Ecto neural progenitor cell (in vitro differentiated cells): ENCODE measurements around the gene OGDHL.
"Not testable (repeated sequence)": the region's sequence is repeated elsewhere in the genome, so short reads cannot be mapped to it uniquely, and the experiment has no call there.

Experiments used
- DNase-seq: peaks from one replicate; pipeline ENCODE4 v3.0.0-alpha.2; 2018; ENCODE audit warnings: low spot score

Gene OGDHL

GRCh38 chr10:49761789-49762565 lies at the start of gene OGDHL:
Gene OGDHL, minus strand, starts transcription at chr10:49762323. Its CDS starts 3,731 bp downstream, at chr10:49758592.
- DNase-seq: peak; percentile 91

DNA sequence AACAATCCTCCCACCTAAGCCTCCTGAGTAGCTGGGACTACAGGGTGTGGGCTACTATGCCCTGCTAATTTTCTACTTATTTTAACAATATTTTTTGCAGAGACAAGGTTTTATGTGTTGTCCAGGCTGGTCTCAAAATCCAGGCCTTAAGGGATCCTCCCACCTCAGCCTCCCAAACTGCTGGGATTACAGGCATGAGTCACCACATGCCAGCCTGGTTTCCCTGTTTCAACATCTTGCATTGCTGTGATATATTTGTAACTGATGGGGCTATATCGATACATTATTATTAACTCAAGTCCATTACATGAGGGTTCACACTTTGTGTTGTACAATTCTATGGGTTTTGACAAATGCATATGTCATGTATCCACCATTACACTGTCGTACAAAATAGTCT lies 41.9 kb upstream of the OGDHL start:
- DNase-seq: no peak

DNA sequence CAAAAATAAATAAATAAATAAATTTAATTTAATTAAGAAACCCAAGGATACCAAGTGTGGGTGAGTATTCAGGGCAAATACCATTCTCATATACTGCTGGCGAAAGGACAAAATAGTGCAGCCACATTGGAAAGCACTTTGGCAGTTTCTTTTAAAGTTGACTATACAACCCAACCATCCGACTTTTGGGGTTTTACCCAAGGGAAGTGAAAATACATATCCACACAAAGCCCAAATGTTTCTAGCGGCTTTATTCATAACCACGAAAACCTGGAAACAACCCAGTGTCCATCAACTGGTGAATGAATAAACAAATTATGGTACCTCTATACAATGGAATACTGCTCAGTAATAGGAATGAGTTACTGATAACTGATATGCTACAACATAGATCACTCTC lies 36.2 kb upstream of the OGDHL start:
- DNase-seq: no peak

DNA sequence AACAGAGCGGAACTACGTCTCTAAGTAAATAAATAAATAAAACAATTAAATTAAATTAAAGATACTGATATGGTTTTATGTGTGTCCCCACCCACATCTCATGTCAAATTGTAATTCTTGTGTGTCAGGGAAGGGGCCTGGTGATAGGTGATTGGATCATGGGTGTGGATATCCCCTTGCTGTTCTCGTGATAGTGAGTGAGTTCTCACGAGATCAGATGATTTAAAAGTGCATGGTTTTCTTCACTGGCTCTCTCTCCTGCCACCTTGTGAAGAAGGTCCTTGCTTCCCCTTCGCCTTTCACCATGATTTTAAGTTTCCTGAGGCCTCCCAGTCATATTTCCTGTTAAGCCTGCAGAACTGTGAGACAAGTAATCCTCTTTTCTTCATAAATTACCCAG lies 29.0 kb upstream of the OGDHL start:
- DNase-seq: no peak

DNA sequence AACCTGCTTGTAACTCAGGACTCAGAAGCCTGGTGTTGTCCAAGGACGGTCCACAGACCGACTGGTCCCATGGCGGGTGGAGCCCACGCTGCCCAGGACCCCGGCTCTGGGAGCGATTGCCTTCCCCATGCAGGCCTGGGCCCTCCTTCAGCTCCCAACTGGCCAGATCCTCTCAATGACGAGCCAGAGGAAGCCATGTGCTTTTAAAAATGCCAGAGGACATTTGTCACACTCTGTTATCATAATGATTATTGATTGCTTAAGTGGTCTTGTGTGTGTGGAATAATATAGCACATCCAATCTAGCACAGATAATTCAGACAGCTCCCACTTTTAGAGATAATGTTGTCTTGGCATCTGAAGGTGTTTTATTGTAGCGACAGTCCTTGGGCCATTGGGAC lies 22.6 kb upstream of the OGDHL start:
- no peak for DNase-seq

DNA sequence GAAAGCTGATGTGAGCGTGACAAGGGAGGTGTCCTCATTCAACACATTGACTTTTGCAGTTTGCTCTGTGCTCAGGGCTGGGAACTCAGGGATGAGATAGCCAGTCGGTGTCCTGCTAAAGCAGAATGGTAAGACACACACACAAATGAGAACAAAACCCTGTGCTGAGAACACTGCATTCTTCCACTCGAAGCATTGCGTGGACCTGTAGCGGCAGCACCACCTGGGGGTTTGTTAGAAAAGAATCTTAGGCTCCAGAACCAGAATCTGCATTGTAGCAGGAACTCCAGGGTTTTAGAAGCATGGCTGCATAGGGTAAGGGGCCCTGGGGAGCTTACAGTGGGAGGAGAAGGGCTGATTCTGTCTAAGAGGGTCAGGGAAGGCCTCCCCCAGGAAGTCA lies 21.5 kb upstream of the OGDHL start:
- DNase-seq: no peak

- no peak for DNase-seq
Measured at GRCh38 chr10:49781247-49781646, 19.1 kb upstream of the OGDHL start.

GRCh38 chr10:49778197-49778596 lies 16.1 kb upstream of the OGDHL start:
- DNase-seq: no peak

- no peak for DNase-seq
Measured at GRCh38 chr10:49776851-49777250, 14.7 kb upstream of the OGDHL start.

GRCh38 chr10:49775014-49775413 lies 12.9 kb upstream of the OGDHL start:
- DNase-seq: no peak

- DNase-seq: not testable (repeated sequence)
Measured at GRCh38 chr10:49772944-49773343, 10.8 kb upstream of the OGDHL start.

DNA sequence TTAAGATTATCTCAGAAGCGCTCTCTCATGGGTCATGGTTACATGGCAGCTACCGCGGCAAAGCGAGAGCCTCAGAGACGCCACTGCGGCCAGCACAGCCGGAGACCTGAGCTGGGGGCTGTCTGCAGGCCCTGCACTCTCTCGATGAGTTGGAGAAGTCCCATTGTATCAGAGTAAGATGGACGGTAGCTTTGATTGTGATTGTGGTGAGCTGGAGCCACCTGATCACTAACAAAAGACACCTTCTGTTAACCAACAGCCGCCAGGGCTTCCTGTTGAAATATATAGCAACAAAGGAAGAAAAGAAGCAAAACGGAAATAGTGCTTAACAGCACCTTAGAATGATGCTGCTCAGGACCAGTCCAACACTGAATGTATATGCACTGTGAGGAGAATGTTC lies 8.9 kb upstream of the OGDHL start:
- DNase-seq: not testable (repeated sequence)

DNA sequence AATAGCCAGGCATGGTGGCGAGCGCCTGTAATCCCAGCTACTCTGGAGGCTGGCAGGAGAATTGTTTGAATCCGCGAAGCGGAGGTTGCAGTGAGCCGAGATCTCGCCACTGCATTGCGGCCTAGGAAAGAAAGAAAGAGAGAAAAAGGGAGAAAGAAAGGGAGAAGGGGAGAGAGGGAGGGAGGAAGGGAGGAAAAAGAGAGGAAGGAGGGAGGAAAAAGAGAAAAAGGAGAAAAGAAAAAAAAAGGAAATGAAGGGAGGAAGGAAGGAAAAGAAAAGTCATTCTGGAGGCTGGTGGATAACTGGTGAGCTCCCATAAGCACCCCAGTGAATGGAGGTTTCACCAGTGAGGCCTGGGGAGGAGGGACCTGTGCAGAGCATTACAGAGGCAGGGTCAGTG lies 7.6 kb upstream of the OGDHL start:
- no peak for DNase-seq

- peak; percentile 49 for DNase-seq
Measured at GRCh38 chr10:49768731-49769130, 6.6 kb upstream of the OGDHL start.

DNA sequence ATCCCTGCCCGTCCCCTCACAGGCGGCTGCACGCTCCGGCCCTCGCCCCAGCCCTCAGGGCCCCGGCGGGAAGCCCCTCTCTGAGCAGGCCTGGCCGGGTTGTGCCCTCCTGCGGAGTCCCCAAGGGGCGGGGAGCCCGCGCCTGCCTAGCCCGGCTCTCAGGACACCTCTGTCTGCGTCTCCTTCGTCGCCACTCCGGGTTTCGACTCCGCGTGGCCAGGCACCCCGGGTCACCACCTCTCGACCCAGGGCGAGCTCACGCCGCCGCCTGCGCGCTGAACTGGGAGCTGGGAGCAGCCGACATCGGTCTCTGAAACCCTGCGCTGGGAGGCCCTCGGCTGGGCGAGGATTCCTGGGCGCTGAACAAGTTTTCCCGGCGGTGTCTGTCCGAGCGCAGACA lies 6.2 kb upstream of the OGDHL start:
- peak; percentile 51 for DNase-seq

GRCh38 chr10:49767752-49768151 lies 5.6 kb upstream of the OGDHL start:
- DNase-seq: no peak

- DNase-seq: no peak
Measured at GRCh38 chr10:49766484-49766883, 4.4 kb upstream of the OGDHL start.

- DNase-seq: no peak
Measured at GRCh38 chr10:49762566-49762877, 399 bp upstream of the OGDHL start.

GRCh38 chr10:49761201-49761788 lies 828 bp downstream of the OGDHL start:
- no peak for DNase-seq

DNA sequence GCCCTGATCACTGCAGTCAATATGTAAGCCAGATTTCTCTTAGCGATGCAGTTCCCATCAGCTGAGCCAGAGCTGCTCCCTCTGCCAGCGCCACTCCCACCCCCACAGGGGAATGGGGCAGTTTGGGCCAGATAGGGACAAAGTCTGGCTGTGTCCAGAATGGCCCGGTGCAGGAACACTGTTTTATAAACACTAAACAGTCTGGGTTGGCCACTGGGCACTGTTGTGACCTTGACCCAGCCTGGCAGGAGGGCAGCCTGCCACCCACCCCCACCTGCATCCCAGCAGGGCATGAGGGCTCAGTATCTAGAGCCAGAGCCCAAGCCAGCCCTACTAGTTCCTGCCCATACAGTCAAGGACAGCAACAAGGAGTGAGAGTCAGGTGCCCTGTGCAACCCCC lies 1.3 kb downstream of the OGDHL start:
- no peak for DNase-seq

DNA sequence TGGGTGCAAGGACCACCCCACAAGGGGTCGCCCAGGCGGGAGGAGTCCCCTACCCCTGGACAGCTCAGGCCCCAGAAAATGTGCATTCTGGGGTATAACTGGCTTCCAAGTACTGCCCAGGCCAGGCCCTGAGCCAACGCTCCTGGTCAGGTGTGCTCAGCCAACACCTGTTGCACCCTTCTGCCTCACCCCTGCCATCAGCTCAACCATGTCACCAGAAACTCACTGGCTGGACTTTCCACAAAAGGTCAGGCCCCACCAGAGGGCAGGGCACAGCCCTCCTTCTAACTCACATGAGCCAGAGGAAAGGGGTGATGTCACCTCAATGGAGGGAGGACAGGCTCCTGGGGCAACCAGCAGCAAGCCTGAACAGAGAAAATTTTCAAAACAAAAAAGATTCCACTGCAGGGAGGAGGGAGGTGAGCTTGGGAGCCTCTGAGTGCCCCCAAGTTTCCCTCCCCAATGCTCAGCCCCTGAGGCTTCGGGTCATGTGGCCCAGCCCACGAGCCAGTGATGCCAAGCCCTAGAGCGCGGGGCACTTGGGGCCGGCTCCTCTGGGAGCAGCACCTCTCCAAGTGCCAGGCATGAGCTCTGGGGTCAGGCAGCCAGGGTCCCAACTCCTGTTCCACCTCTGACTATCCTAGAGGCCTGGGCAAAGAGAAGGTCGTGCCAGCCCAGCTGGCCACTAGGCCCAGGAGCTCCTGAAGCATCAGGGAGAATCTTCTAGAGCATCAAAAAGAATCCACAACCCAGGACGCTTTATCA lies 2.2 kb downstream of the OGDHL start:
- DNase-seq: no peak

DNA sequence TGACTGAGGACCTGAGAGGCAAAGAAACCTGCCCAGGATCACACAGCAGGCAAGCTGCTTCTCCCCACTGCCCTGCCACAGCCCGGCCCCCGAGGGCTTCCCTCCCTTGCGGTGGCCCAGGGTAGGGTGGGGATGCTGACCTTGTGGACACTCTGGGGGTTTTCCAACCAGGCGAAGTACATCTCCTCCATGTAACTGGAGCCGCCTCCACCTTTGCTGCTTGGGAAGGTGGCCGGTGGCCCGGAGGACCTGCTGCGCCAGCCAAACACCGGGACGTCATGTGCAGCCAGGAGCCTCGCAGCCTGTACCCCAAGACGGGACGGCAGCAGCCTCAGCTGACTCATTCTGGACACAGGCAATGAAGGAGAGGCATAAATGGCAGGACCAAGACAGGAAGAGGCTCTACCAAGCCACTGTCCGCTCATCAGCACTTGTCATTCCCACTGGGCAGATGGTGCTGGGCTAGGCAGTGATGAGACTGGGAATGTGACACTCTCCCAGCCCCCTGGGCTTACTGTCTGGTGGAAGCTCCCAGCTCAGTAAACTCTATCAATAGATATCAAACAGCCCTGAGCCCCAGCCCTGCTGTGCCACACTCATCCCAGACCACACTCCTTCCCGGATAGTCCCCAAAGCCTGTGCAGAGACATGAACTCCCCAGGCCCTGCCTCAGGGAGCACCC lies 3.7 kb downstream of the OGDHL start:
- peak; percentile 41 for DNase-seq

GRCh38 chr10:49756641-49757040 lies 5.5 kb downstream of the OGDHL start:
- DNase-seq: no peak
